ENCODE results near the gene SART3. TPM values are rescaled to one million over a fixed set of nuclear protein-coding genes. Genes with fewer than 3 reads are reported as not detected.

Gene SART3
- total RNA-seq, 1 donor from 2014 or later = 34.8 TPM

DNA sequence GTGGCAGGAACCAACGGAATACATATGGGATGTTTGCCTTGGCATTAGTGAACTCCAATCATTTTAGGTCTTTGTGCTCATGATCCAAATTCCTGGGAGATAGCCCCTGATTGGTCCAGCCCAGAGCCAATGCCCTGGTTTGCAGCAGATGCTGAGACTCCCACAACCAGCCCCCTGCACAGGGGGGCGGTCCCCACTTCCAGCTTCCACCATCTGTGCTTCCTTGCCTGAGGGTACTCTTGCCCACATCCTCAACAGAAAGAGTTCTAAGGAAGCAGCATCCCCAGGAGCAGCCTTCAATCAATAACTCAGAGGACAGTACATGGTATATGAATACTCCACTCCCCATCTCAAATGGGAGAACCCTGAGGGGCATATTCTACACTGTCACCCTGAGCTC lies 85.6 kb downstream of the SART3 start:
- Mint-ChIP-seq H3K4me1 (ENCODE audit: low read depth) (no peaks in the 10 kb centered on the region), H3K36me3 (ENCODE audit: low read depth) (no peaks in the 10 kb centered on the region), H3K4me3 (ENCODE audit: unreplicated experiment) (no peak overlapping the region)

DNA sequence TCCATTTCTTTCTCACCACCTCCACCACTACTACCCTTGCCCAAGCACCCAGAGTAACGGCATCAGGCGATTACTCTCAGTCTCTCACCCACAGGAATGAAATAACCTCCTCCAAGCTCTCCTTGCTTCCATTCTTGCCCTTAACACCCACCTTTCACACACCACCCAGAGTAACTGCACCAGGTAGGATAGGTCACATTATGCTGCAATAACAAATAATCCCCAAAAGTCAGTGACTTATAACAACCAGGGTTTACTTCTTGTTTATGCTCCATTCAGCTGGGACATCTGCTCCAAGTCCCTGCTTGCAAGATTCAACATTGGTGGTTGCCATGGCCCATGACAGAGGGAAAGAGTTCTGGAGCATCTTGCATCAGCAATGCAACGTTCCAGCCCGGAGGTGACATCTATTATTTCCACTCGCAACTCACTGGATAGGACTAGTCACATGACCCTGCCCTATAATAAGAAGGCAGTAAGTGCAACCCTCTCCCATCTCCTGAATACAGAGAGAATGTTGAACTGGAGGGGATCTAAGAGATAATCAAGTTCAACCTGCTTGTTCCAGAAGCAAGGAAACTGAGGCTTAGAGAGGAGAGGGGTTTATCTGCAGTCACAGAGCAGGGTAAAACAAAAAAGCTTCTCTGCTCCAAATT lies 87.4 kb downstream of the SART3 start:
- peaks cover 21% of the 10 kb centered on the region for H3K27me3 Mint-ChIP-seq (ENCODE audit: low read depth)
- H3K9me3 Mint-ChIP-seq (ENCODE audit: low read depth) = no peaks in the 10 kb centered on the region
- H3K27ac Mint-ChIP-seq (ENCODE audit: unreplicated experiment) = no peak overlapping the region

More for the DNA sequence above, 85.6 kb downstream of the SART3 start:
- TF ChIP-seq, protein P1, sequence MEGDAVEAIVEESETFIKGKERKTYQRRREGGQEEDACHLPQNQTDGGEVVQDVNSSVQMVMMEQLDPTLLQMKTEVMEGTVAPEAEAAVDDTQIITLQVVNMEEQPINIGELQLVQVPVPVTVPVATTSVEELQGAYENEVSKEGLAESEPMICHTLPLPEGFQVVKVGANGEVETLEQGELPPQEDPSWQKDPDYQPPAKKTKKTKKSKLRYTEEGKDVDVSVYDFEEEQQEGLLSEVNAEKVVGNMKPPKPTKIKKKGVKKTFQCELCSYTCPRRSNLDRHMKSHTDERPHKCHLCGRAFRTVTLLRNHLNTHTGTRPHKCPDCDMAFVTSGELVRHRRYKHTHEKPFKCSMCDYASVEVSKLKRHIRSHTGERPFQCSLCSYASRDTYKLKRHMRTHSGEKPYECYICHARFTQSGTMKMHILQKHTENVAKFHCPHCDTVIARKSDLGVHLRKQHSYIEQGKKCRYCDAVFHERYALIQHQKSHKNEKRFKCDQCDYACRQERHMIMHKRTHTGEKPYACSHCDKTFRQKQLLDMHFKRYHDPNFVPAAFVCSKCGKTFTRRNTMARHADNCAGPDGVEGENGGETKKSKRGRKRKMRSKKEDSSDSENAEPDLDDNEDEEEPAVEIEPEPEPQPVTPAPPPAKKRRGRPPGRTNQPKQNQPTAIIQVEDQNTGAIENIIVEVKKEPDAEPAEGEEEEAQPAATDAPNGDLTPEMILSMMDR (IDR thresholded peaks at IDR 0.05) = no peak
- H3K27ac Mint-ChIP-seq (ENCODE audit: unreplicated experiment) = no peak overlapping the region
- H3K27me3 Mint-ChIP-seq (ENCODE audit: low read depth) = peaks cover 21% of the 10 kb centered on the region
- no peak for DNase-seq (ENCODE audit: low spot score)
- no peaks in the 10 kb centered on the region for H3K9me3 Mint-ChIP-seq (ENCODE audit: low read depth)

More for the DNA sequence above, 87.4 kb downstream of the SART3 start:
- no peak for DNase-seq (ENCODE audit: low spot score)
- Mint-ChIP-seq H3K36me3 (ENCODE audit: low read depth) (no peaks in the 10 kb centered on the region), H3K4me3 (ENCODE audit: unreplicated experiment) (no peak overlapping the region), H3K4me1 (ENCODE audit: low read depth) (no peaks in the 10 kb centered on the region)
- TF ChIP-seq, protein P1 (IDR thresholded peaks at IDR 0.05) = no peak

Other genes starting within 250 kb of the SART3 start
- 31.2 to 74.3 TPM (median 32.9 TPM) in 3 replicates for gene CMKLR1, start 221.9 kb downstream of the SART3 start, total RNA-seq
- 7.8 to 8.4 TPM (median 8.0 TPM) in 3 replicates for gene FICD, start 45.9 kb downstream of the SART3 start, total RNA-seq
- 84.8 to 102 TPM (median 87.8 TPM) in 3 replicates for gene ISCU, start 1.4 kb upstream of the SART3 start, total RNA-seq
- 46.7 to 122 TPM (median 48.3 TPM) in 3 replicates for gene TMEM119, start 36.9 kb upstream of the SART3 start, total RNA-seq
- 2.2 to 3.2 TPM (median 2.9 TPM) in 3 replicates for gene SELPLG, start 72.7 kb upstream of the SART3 start, total RNA-seq
- gene CORO1C, start 170.3 kb upstream of the SART3 start, total RNA-seq = 266 to 336 TPM (median 325 TPM) in 3 replicates

Measured in chondrocyte (in vitro differentiated cells).